ENCODE results near the gene KIF6. TPM values are rescaled to one million over a fixed set of nuclear protein-coding genes. Genes with fewer than 3 reads are reported as not detected.

The KIF6 gene
- total RNA-seq, 1 donor from 2014 or later = 2.0 TPM

DNA sequence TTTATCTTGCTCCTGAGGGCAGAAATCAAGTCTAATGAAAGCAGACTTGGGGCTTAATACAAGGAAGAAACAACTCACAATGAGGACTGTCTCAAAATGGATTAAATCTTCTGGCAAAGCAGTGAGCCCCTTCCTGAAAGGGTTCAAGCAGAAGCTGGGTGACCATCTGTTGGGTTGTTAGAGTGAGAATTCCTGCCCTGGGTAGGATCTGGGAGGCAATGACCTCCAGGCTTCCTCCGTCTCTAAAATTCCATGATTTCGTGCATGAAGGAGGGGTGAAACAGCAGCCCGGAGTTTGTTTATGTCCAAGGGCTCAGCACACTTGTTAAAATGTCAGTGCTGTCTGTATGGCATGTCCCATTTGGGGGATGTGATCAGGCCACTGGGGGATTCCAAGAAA, 338.7 kb downstream of the KIF6 start:
- FAIRE-seq (no peak), DNase-seq (ENCODE audit: low read depth) (no peak)
- Histone ChIP-seq H3K4me3 (ENCODE audit: insufficient read depth, low read depth, low read length) (no peak overlapping the region), H4K20me1 (ENCODE audit: insufficient read depth, low read length) (no peaks in the 10 kb centered on the region), H3K9me3 (ENCODE audit: insufficient read depth, low read depth, low read length) (no peaks in the 10 kb centered on the region), H3K36me3 (ENCODE audit: insufficient read depth, low read length) (no peaks in the 10 kb centered on the region), H3K27me3 (ENCODE audit: insufficient read depth, low read length) (no peaks in the 10 kb centered on the region), H3K4me1 (ENCODE audit: insufficient read depth, low read length) (no peaks in the 10 kb centered on the region), H3K79me2 (ENCODE audit: insufficient read depth, low read length) (no peaks in the 10 kb centered on the region), H3K9ac (ENCODE audit: low read length) (no peak overlapping the region), H3K4me2 (ENCODE audit: low read length) (no peak overlapping the region), H2AFZ (ENCODE audit: low read depth, low read length) (no peak overlapping the region), H3K27ac (ENCODE audit: low read depth, low read length) (no peak overlapping the region)
- Mint-ChIP-seq H3K27me3 (ENCODE audit: low read depth, unreplicated experiment) (peaks cover 3% of the 10 kb centered on the region), H3K4me3 (ENCODE audit: unreplicated experiment) (no peak overlapping the region), H3K27ac (ENCODE audit: unreplicated experiment) (no peak overlapping the region), H3K4me1 (ENCODE audit: low read depth, unreplicated experiment) (peaks cover 10% of the 10 kb centered on the region), H3K36me3 (ENCODE audit: low read depth, unreplicated experiment) (no peaks in the 10 kb centered on the region), H3K9me3 (ENCODE audit: unreplicated experiment) (no peaks in the 10 kb centered on the region)
- no peak for TF ChIP-seq EZH2 (IDR thresholded peaks at IDR 0.05; ENCODE audit: insufficient read depth, low read length)
- no peak for TF ChIP-seq CTCF (IDR thresholded peaks at IDR 0.05; ENCODE audit: insufficient read depth, low read depth, low read length)

DNA sequence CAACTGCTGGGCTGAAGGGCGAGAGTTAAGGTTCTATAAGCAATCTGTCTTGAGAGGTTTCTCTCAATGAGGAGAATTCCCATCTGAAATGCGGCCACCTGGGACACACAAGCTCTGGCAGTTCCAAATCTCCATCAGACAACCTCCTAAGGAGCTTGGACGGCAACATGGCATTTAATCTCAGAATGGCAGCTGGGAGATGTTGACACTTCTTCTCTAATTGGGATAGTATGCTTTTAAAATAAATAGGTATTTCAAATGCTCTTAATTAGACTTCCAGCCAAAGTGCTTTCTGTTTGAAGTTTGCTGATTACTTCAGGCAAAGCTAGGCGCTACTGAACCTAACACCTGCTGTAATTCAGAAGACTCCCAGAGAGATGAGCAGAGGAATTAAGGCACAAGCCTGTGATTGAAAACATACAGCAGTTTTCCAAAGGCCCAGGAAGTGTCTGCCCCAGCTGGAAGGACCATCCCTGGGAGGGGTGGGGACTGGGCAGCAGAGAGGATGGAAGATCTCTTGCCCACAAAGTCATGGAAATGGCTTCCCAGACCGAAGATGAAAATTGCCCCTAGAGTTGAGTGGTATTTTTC, 343.6 kb downstream of the KIF6 start:
- Histone ChIP-seq H3K9ac (ENCODE audit: low read length) (no peak overlapping the region), H2AFZ (ENCODE audit: low read depth, low read length) (no peak overlapping the region), H4K20me1 (ENCODE audit: insufficient read depth, low read length) (no peaks in the 10 kb centered on the region), H3K36me3 (ENCODE audit: insufficient read depth, low read length) (no peaks in the 10 kb centered on the region), H3K79me2 (ENCODE audit: insufficient read depth, low read length) (no peaks in the 10 kb centered on the region), H3K4me3 (ENCODE audit: insufficient read depth, low read depth, low read length) (no peak overlapping the region), H3K27ac (ENCODE audit: low read depth, low read length) (no peak overlapping the region), H3K4me2 (ENCODE audit: low read length) (no peak overlapping the region), H3K27me3 (ENCODE audit: insufficient read depth, low read length) (no peaks in the 10 kb centered on the region), H3K9me3 (ENCODE audit: insufficient read depth, low read depth, low read length) (no peaks in the 10 kb centered on the region), H3K4me1 (ENCODE audit: insufficient read depth, low read length) (no peaks in the 10 kb centered on the region)
- TF ChIP-seq EZH2 (IDR thresholded peaks at IDR 0.05; ENCODE audit: insufficient read depth, low read length) (no peak), CTCF (IDR thresholded peaks at IDR 0.05; ENCODE audit: insufficient read depth, low read depth, low read length) (no peak)
- Mint-ChIP-seq H3K36me3 (ENCODE audit: low read depth, unreplicated experiment) (no peaks in the 10 kb centered on the region), H3K4me1 (ENCODE audit: low read depth, unreplicated experiment) (peaks cover 13% of the 10 kb centered on the region), H3K27ac (ENCODE audit: unreplicated experiment) (no peak overlapping the region), H3K9me3 (ENCODE audit: unreplicated experiment) (peaks cover 2% of the 10 kb centered on the region), H3K27me3 (ENCODE audit: low read depth, unreplicated experiment) (peaks cover 3% of the 10 kb centered on the region), H3K4me3 (ENCODE audit: unreplicated experiment) (no peak overlapping the region)
- FAIRE-seq = no peak
- DNase-seq (ENCODE audit: low read depth) = no peak

DNA sequence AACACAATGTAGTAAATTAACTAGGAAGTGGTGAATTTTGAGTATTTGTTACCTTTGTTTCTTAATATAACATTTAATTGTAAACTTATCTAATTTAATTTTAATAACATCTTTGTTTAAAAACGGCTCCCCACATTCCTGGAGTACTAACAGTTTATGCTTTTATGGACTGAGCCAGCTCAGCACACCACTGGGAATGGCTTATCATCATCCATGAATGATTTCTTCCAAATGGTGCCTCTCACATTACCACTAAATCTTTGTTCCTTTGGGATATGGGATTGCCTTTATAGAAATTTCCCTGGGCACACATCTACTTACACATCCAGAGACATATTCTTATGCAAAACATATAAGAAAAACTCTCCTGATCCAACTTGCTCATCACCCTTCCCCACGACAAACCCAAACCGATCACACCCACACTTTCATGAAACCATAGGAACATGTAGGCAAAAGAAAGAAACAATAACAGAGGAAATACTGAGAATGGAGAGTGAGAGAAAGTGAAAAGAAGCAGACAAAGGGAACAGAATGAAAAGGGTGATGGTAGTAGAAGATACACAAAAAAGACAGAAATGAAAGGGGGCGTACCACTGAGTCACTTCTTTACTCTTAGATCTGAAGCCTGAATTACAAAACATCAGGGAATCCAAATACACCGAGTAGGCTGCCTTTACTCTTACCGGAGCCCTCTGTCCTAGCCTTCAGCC, 344.2 kb downstream of the KIF6 start:
- no peak overlapping the region for H3K27ac Mint-ChIP-seq (ENCODE audit: unreplicated experiment)
- no peaks in the 10 kb centered on the region for H3K27me3 ChIP-seq (ENCODE audit: insufficient read depth, low read length)
- H3K4me3 Mint-ChIP-seq (ENCODE audit: unreplicated experiment) = no peak overlapping the region
- DNase-seq (ENCODE audit: low read depth) (no peak), FAIRE-seq (no peak)
- H2AFZ ChIP-seq (ENCODE audit: low read depth, low read length) = no peak overlapping the region
- no peak overlapping the region for H3K4me2 ChIP-seq (ENCODE audit: low read length)
- no peaks in the 10 kb centered on the region for H3K36me3 Mint-ChIP-seq (ENCODE audit: low read depth, unreplicated experiment)
- H3K4me3 ChIP-seq (ENCODE audit: insufficient read depth, low read depth, low read length) = no peak overlapping the region
- TF ChIP-seq EZH2 (IDR thresholded peaks at IDR 0.05; ENCODE audit: insufficient read depth, low read length) (no peak), CTCF (IDR thresholded peaks at IDR 0.05; ENCODE audit: insufficient read depth, low read depth, low read length) (no peak)
- no peaks in the 10 kb centered on the region for H3K4me1 ChIP-seq (ENCODE audit: insufficient read depth, low read length)
- no peak overlapping the region for H3K27ac ChIP-seq (ENCODE audit: low read depth, low read length)
- H3K27me3 Mint-ChIP-seq (ENCODE audit: low read depth, unreplicated experiment) = peaks cover 6% of the 10 kb centered on the region
- H3K9me3 Mint-ChIP-seq (ENCODE audit: unreplicated experiment) = peaks cover 2% of the 10 kb centered on the region
- H3K79me2 ChIP-seq (ENCODE audit: insufficient read depth, low read length) = no peaks in the 10 kb centered on the region
- no peak overlapping the region for H3K9ac ChIP-seq (ENCODE audit: low read length)
- H3K4me1 Mint-ChIP-seq (ENCODE audit: low read depth, unreplicated experiment) = peaks cover 13% of the 10 kb centered on the region
- H3K36me3 ChIP-seq (ENCODE audit: insufficient read depth, low read length) = no peaks in the 10 kb centered on the region
- H4K20me1 ChIP-seq (ENCODE audit: insufficient read depth, low read length) = no peaks in the 10 kb centered on the region
- H3K9me3 ChIP-seq (ENCODE audit: insufficient read depth, low read depth, low read length) = no peaks in the 10 kb centered on the region
